K562 (cell line): Measurements from ENCODE around the gene LRRIQ4. TPM values are rescaled to one million over a fixed set of nuclear protein-coding genes. Genes with fewer than 3 reads are reported as not detected.

Experiments
- ATAC-seq: fragments of 200-7000 bp; cut with Tn5 transposase; 3 replicates; pipeline ENCODE4 v1.9.1; 2020; ENCODE audit warnings: moderate library complexity
- BruUV-seq: library from RNA; stranded (reverse); fragments of 400-500 nt; replicated peaks from 2 replicates; lab custom pipeline; 2021; lab: Mats Ljungman, UMichigan
- CTCF ChIA-PET: fragments of 300-600 bp; formaldehyde crosslinking; extraction: SDS; loops from one replicate; lab custom pipeline; 2021; ENCODE audit warnings: low intra/inter-chr PET ratio; lab: Yijun Ruan, JAX
- POLR2A ChIA-PET: fragments of 300-600, 350-650 bp; sonication (Branson Sonifier 250); formaldehyde crosslinking; extraction: SDS; loops from one replicate; lab custom pipeline; 2021; ENCODE audit warnings: antibody characterized with exemption, inconsistent platforms; lab: Yijun Ruan, JAX
- DNase-seq, 4 experiments: peaks; one replicate each; pipeline versions ENCODE4 v3.0.0 to v3.0.0-alpha.2; 2011 to 2018; ENCODE audit warnings: low spot score in 3 of 4, mixed read lengths in 3 of 4; ENCODE audit errors: extremely low read depth in 1 of 4
- FAIRE-seq: peaks from 2 replicates; lab custom pipeline; 2011; peaks lifted over from hg19 to GRCh38; lab: Jason Lieb, UNC
- H2AFZ ChIP-seq: 2 replicates; pipeline ENCODE4 v1.6.0; 2011; ENCODE audit warnings: low read depth, low read length, control low read depth, inconsistent platforms
- H3K27ac ChIP-seq: fragments of 200-600 bp; 3 replicates; pipeline ENCODE4 v1.8.0; 2011; ENCODE audit warnings: low read depth, mild to moderate bottlenecking, control low read depth, inconsistent platforms, low read length, moderate library complexity, mixed read lengths; ENCODE audit errors: extremely low read depth
- H3K27me3 ChIP-seq, 2 experiments: fragments of 300-600 bp in 1 of 2; 2 replicates in 1 of 2; 3 replicates in 1 of 2; pipeline versions ENCODE4 v1.6.0 to v1.8.0; 2011; ENCODE audit warnings: inconsistent platforms in 2 of 2, low read length in 2 of 2, mild to moderate bottlenecking in 1 of 2, mixed read lengths in 1 of 2, moderate library complexity in 1 of 2; ENCODE audit not compliant: control insufficient read depth in 2 of 2, insufficient read depth in 2 of 2
- H3K36me3 ChIP-seq: fragments of 300-600 bp; 3 replicates; pipeline ENCODE4 v1.8.0; 2011; ENCODE audit warnings: mild to moderate bottlenecking, low read length, inconsistent platforms; ENCODE audit not compliant: control insufficient read depth, insufficient read depth
- H3K4me1 ChIP-seq, 2 experiments: fragments of 200-600 bp in 1 of 2; replicated peaks in 1 of 2; 2 replicates in 1 of 2; 3 replicates in 1 of 2; pipeline versions ENCODE4 v1.5.1 to v1.8.0; 2011; ENCODE audit warnings: inconsistent platforms in 2 of 2, low read length in 2 of 2, mild to moderate bottlenecking in 1 of 2, mixed read lengths in 1 of 2, moderate library complexity in 1 of 2; ENCODE audit not compliant: control insufficient read depth in 2 of 2, insufficient read depth in 2 of 2
- H3K4me2 ChIP-seq: 2 replicates; pipeline ENCODE4 v1.6.1; 2011; ENCODE audit warnings: low read length, control low read depth, inconsistent platforms, mixed read lengths; ENCODE audit not compliant: insufficient read depth
- H3K4me3 ChIP-seq: fragments of 200-600 bp; sonication (generic), shearing (Covaris generic); 2 replicates; pipeline ENCODE4 v1.5.1; 2016; ENCODE audit warnings: control low read depth, inconsistent platforms
- H3K79me2 ChIP-seq: fragments of 200-600 bp; 3 replicates; pipeline ENCODE4 v1.8.0; 2011; ENCODE audit warnings: low read length, inconsistent platforms; ENCODE audit not compliant: control insufficient read depth, insufficient read depth
- H3K9ac ChIP-seq, 2 experiments: 2 replicates each; pipeline versions ENCODE4 v1.6.0 to v1.6.1; 2011; ENCODE audit warnings: low read depth in 2 of 2, low read length in 2 of 2, control low read depth in 1 of 2, inconsistent platforms in 1 of 2, mild to moderate bottlenecking in 1 of 2, mixed read lengths in 1 of 2; ENCODE audit not compliant: insufficient read depth in 1 of 2
- H3K9me1 ChIP-seq: one replicate; pipeline ENCODE4 v1.6.0; 2011; ENCODE audit warnings: inconsistent platforms, mild to moderate bottlenecking, low read length, moderate library complexity; ENCODE audit not compliant: control insufficient read depth, insufficient read depth
- H3K9me3 ChIP-seq: replicated peaks from 2 replicates; pipeline ENCODE4 v1.5.1; 2011; ENCODE audit warnings: low read depth, low read length, inconsistent platforms; ENCODE audit not compliant: control insufficient read depth, insufficient read depth
- H4K20me1 ChIP-seq: replicated peaks from 2 replicates; pipeline ENCODE4 v1.6.1; 2011; ENCODE audit warnings: low read length, inconsistent platforms, mixed read lengths; ENCODE audit not compliant: control insufficient read depth, insufficient read depth
- KLF10 ChIP-seq: fragments of 250-450 bp; sonication (Bioruptor Pico); IDR thresholded peaks from 2 replicates; pipeline ENCODE4 v1.6.1; 2021; ENCODE audit warnings: matching md5 sums
- NR1H2 ChIP-seq: sonication (generic); formaldehyde crosslinking; IDR thresholded peaks from 2 replicates; pipeline ENCODE4 v1.4.0; 2020; ENCODE audit warnings: mild to moderate bottlenecking, missing genetic modification reagents
- ZNF184 ChIP-seq: sonication (generic); formaldehyde crosslinking; IDR thresholded peaks from 2 replicates; pipeline ENCODE4 v1.5.0; 2020; ENCODE audit warnings: missing genetic modification reagents
- ZNF586 ChIP-seq: fragments of 450-650 bp; formaldehyde crosslinking; conservative IDR thresholded peaks from 2 replicates; pipeline ENCODE4 v1.4.0; 2020; ENCODE audit warnings: mild to moderate bottlenecking, moderate library complexity
- ZNF778 ChIP-seq: fragments of 450-650 bp; formaldehyde crosslinking; IDR thresholded peaks from 2 replicates; pipeline ENCODE4 v1.4.0; 2020; ENCODE audit warnings: mild to moderate bottlenecking, moderate library complexity
- WGBS: fragments of 100-300 bp; shearing (Covaris generic); methylation state at CpG from one replicate; pipeline ENCODE4 v1.1.6; 2016; ENCODE audit warnings: low coverage, mixed read lengths; ENCODE audit not compliant: insufficient coverage; ENCODE audit errors: missing lambda C conversion rate; 5-methylcytosine and 5-hydroxymethylcytosine counted together
- in situ Hi-C: fragments of 300-500 bp; cut with MboI; formaldehyde crosslinking; loops from 4 replicates; pipeline ENCODE4 v1.15.0; 2018; ENCODE audit warnings: inconsistent platforms, mixed read lengths
- intact Hi-C: fragments of 100-400 bp; cut with micrococcal nuclease; formaldehyde crosslinking; loops from 2 replicates; pipeline ENCODE4 v1.14.2; 2022
- polyA plus RNA-seq, 8 experiments: library from polyadenylated mRNA; depleted of rRNA in 4 of 8; stranded (reverse) in 5 of 8; unstranded in 3 of 8; fragments of >200 nt; fragmentation: Nextera tagmentation in 2 of 8; fragmentation: Illumina TruSeq in 1 of 8; extraction: Ambion mirVana in 2 of 8; extraction: Trizol in 1 of 8; gene quantifications; 2 replicates each; pipeline versions ENCODE4 v1.2.1 to v1.2.3, GENCODE V29; 2011 to 2014; ENCODE audit warnings: inconsistent platforms in 1 of 8, missing spikeins in 1 of 8
- total RNA-seq, 7 experiments: library from RNA; depleted of rRNA in 6 of 7; stranded (reverse); fragments of >200 nt in 6 of 7; fragmentation: Illumina TruSeq in 2 of 7; extraction: Trizol in 2 of 7; gene quantifications; 2 replicates each; pipeline versions ENCODE4 v1.2.1 to v1.2.3, GENCODE V29; 2011 to 2021; ENCODE audit warnings: low replicate concordance in 1 of 7
- TF ChIP-seq, protein P1 (sequence below), 2 experiments: fragments of 450-650 bp in 1 of 2; sonication (generic) in 1 of 2; formaldehyde crosslinking in 1 of 2; IDR thresholded peaks; 2 replicates each; pipeline versions ENCODE4 v1.7.1 to v1.9.0; 2016 to 2022; ENCODE audit warnings: inconsistent platforms in 1 of 2, mild to moderate bottlenecking in 1 of 2, missing genetic modification reagents in 1 of 2
- TF ChIP-seq, protein P2 (sequence below): sonication (generic); formaldehyde crosslinking; IDR thresholded peaks from 2 replicates; pipeline ENCODE4 v1.8.0; 2022; ENCODE audit warnings: mild to moderate bottlenecking, missing genetic modification reagents, borderline replicate concordance
- TF ChIP-seq, protein P3 (sequence below), 2 experiments: fragments of 450-650 bp; conservative IDR thresholded peaks; 2 replicates each; pipeline ENCODE4 v1.6.1; 2017; ENCODE audit warnings: mild to moderate bottlenecking in 2 of 2, moderate library complexity in 2 of 2

LRRIQ4 gene
- total and polyA plus RNA-seq, 9 of the 15 experiments (the other 6 are each of a cell fraction or from before 2014, with no cell fraction given): not detected

DNA sequence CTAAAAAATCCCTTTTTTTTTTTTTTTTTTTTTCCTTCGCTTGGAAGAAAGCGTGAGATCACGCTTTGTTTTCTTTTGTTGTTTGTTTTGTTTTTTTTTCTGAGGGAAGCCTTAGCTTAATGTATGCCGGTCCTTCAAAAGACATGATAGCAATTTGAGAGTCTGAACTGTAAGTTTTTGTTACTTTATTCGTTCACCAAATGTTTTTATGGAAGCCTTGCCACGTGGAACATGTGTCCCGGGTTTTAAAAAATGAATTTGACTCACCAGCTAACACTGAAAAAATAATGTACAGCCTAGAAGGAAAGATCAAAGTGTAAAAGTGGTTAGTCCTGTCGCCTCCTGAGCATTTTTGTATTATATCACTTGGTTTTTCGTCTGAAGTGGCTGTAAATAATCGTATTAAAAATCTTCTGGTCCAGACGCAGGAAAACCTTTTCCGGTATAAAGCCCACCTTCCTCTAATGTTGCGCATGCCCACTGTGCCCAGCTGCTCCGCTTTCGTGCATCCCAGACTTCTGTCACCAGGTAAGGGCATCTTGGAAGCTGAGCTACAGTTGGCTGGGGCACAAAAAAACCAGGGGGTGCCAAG, 40.3 kb upstream of the LRRIQ4 start:
- Histone ChIP-seq H3K4me1 (peaks cover 10 to 13% of the 10 kb centered on the region in 2 experiments; a peak in 3 of 5 replicates), H3K4me2 (peak overlapping the region; percentile 98), H3K9me1 (no peaks in the 10 kb centered on the region), H3K79me2 (peaks cover 47% of the 10 kb centered on the region), H3K4me3 (peak overlapping the region; percentile 89), H2AFZ (peak overlapping the region; percentile 97), H3K9ac (peak overlapping the region; percentile 96 to 100), H3K9me3 (peaks cover 4% of the 10 kb centered on the region; the same call in 1 of the 2 replicates), H3K27me3 (no peaks in the 10 kb centered on the region), H3K36me3 (peaks cover 33% of the 10 kb centered on the region), H3K27ac (peak overlapping the region; percentile 98), H4K20me1 (no peaks in the 10 kb centered on the region)
- no peak for FAIRE-seq
- BruUV-seq: no TSS peak
- ChIA-PET CTCF (interaction anchor here (0.5 kb wide), 1 partner anchor 397 kb away, joined by 8 read pairs; no protein-coding TSS in a partner anchor), POLR2A (interaction anchor here (0.6 to 2.4 kb wide), 6 partner anchors 9 to 732 kb away, joined by 3 to 16 read pairs (median 3); partner anchors contain the start of gene TERC)
- in situ Hi-C loops (no loop called here), intact Hi-C loops (no loop called here)
- peak; percentile 27 to 80 (median 46) for DNase-seq
- ATAC-seq: peak; percentile 67
- WGBS: 0% methylated on average over 15 of the region's 15 CpGs
- TF ChIP-seq, protein P1, sequence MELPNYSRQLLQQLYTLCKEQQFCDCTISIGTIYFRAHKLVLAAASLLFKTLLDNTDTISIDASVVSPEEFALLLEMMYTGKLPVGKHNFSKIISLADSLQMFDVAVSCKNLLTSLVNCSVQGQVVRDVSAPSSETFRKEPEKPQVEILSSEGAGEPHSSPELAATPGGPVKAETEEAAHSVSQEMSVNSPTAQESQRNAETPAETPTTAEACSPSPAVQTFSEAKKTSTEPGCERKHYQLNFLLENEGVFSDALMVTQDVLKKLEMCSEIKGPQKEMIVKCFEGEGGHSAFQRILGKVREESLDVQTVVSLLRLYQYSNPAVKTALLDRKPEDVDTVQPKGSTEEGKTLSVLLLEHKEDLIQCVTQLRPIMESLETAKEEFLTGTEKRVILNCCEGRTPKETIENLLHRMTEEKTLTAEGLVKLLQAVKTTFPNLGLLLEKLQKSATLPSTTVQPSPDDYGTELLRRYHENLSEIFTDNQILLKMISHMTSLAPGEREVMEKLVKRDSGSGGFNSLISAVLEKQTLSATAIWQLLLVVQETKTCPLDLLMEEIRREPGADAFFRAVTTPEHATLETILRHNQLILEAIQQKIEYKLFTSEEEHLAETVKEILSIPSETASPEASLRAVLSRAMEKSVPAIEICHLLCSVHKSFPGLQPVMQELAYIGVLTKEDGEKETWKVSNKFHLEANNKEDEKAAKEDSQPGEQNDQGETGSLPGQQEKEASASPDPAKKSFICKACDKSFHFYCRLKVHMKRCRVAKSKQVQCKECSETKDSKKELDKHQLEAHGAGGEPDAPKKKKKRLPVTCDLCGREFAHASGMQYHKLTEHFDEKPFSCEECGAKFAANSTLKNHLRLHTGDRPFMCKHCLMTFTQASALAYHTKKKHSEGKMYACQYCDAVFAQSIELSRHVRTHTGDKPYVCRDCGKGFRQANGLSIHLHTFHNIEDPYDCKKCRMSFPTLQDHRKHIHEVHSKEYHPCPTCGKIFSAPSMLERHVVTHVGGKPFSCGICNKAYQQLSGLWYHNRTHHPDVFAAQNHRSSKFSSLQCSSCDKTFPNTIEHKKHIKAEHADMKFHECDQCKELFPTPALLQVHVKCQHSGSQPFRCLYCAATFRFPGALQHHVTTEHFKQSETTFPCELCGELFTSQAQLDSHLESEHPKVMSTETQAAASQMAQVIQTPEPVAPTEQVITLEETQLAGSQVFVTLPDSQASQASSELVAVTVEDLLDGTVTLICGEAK (IDR thresholded peaks at IDR 0.05): peak; percentile 79
- TF ChIP-seq, protein P1 (CRISPR knock-in tag; IDR thresholded peaks at IDR 0.05): no peak
- TF ChIP-seq KLF10 (CRISPR knock-in tag): no peak
- TF ChIP-seq ZNF184 (CRISPR knock-in tag): no peak
- 0 out of 2 replicates have a peak, but pooled peaks have one; percentile 26 for TF ChIP-seq NR1H2 (CRISPR knock-in tag)
- TF ChIP-seq, protein P2, sequence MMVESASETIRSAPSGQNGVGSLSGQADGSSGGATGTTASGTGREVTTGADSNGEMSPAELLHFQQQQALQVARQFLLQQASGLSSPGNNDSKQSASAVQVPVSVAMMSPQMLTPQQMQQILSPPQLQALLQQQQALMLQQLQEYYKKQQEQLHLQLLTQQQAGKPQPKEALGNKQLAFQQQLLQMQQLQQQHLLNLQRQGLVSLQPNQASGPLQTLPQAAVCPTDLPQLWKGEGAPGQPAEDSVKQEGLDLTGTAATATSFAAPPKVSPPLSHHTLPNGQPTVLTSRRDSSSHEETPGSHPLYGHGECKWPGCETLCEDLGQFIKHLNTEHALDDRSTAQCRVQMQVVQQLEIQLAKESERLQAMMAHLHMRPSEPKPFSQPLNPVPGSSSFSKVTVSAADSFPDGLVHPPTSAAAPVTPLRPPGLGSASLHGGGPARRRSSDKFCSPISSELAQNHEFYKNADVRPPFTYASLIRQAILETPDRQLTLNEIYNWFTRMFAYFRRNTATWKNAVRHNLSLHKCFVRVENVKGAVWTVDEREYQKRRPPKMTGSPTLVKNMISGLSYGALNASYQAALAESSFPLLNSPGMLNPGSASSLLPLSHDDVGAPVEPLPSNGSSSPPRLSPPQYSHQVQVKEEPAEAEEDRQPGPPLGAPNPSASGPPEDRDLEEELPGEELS (CRISPR knock-in tag): no peak
- no peak for TF ChIP-seq ZNF778 (CRISPR knock-in tag)
- no peak for TF ChIP-seq ZNF586 (CRISPR knock-in tag)
- TF ChIP-seq, protein P3, sequence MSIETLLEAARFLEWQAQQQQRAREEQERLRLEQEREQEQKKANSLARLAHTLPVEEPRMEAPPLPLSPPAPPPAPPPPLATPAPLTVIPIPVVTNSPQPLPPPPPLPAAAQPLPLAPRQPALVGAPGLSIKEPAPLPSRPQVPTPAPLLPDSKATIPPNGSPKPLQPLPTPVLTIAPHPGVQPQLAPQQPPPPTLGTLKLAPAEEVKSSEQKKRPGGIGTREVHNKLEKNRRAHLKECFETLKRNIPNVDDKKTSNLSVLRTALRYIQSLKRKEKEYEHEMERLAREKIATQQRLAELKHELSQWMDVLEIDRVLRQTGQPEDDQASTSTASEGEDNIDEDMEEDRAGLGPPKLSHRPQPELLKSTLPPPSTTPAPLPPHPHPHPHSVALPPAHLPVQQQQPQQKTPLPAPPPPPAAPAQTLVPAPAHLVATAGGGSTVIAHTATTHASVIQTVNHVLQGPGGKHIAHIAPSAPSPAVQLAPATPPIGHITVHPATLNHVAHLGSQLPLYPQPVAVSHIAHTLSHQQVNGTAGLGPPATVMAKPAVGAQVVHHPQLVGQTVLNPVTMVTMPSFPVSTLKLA (conservative IDR thresholded peaks at IDR 0.05): peak; percentile 70 to 75; a peak in 3 of 4 replicates
